Anterior cingulate cortex (tissue), 58 donors: Measurements from ENCODE around the gene BATF3.
A peak's percentile ranks its signal among the peaks of the same experiment; 100 is the strongest.

Experiments used
- DNase-seq, 58 donors: peaks; one replicate each; lab custom pipeline; 2025; lab: John Stamatoyannopoulos, UW

BATF3 gene

GRCh38 chr1:212686069-212686468, 13.6 kb downstream of the BATF3 start:
- DNase-seq, result no peak

- no peak for DNase-seq
These were observed 14.2 kb downstream of the BATF3 start for GRCh38 chr1:212685429-212685828.

DNA sequence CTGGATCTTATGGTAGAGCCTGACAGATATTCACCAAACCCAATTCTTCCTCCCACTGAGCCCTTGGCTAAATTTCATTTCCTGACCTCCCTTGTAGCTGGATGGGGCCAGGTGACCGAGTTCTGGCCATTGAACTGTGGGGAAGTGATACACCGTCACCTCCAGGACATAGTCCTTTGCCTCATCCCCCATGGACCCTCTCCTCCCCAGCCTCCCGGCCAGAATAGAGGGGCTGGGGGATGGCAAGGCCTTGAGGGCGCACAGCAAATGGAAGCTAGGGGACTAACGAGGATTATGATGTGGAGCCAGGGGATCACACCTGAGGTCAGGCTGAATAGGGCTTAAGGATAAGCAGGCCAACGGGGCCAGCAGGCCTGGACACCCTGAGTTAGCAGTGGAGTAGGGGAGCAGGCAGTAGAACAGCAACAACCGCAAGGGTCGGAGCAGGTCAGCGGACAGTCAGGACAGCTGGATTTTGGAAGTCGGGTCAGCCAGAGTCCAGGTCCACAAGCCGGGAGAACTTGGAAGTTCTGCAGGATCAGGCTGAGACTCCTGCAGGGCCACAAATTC, 15.0 kb downstream of the BATF3 start:
- no peak for DNase-seq

DNA sequence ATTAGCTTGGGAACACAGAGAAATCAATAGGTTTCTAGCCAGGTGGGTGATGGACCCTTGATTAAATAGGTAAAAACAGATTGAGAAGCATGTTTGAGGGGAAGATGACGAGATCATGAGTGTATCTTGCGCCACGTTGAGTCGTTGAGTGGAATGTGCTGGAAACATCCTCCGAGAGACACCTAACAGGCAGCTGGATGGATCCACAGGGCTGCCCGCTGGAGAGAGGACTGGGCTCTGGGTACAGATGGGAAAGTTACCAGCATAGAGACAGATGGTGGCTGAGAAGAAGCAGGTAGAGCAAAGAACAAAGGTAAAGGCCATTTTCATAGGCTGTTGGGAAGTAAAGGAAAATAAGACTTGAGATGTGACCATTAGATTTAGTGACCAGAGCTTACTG, 15.6 kb downstream of the BATF3 start:
- DNase-seq, result no peak

DNA sequence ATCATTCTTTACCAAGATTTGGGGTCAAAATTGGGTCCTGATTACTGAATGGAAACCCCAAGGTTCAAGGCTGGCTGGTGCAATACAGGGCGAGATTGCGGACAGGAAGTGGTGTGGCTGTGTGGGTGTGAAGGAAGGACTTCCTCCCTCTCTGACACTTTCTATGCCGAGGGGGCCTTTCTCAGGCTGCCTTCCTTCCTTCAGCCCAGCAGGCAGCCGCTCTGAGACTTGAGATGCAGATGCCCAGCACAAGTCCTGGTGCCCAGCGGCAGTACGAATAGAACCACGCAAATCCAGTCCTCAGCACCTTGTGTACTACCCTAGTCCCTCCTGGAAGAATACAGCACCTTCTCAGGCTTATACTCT, 16.3 kb downstream of the BATF3 start:
- peak in 4 of 58 donors; percentile 5 to 12 (median 8) for DNase-seq

DNA sequence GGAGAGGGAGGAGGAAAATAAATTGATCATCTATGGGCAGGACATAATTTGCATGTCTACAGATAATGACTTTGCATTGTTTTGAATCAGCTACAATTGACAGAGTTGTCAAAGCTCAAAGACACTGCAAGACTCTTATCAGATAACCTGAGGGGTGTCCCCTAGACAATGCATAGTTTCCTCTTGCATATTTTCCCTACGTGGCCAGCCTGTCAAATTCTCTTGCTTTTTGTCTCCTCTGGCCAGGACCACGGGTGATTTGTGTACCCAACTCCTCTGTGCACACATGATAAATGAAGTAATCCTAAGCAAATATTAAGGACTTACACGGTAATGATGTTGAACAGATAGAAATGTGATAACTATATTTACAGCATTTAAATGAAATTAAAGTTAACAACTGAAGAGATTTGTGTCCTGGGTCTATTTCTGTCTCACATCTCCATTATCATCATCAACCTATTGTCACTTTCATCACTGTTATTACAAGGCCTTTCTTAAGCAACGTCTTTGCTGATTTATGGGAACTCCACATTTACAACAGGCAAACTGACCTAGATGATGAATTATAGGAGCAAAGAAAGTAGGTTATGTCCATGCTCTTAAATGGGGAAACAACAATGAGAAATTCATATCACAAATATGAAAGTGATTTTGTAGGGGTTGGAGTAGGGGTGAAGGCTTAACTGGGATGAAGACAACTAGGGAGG, 18.8 kb downstream of the BATF3 start:
- DNase-seq, result no peak

DNA sequence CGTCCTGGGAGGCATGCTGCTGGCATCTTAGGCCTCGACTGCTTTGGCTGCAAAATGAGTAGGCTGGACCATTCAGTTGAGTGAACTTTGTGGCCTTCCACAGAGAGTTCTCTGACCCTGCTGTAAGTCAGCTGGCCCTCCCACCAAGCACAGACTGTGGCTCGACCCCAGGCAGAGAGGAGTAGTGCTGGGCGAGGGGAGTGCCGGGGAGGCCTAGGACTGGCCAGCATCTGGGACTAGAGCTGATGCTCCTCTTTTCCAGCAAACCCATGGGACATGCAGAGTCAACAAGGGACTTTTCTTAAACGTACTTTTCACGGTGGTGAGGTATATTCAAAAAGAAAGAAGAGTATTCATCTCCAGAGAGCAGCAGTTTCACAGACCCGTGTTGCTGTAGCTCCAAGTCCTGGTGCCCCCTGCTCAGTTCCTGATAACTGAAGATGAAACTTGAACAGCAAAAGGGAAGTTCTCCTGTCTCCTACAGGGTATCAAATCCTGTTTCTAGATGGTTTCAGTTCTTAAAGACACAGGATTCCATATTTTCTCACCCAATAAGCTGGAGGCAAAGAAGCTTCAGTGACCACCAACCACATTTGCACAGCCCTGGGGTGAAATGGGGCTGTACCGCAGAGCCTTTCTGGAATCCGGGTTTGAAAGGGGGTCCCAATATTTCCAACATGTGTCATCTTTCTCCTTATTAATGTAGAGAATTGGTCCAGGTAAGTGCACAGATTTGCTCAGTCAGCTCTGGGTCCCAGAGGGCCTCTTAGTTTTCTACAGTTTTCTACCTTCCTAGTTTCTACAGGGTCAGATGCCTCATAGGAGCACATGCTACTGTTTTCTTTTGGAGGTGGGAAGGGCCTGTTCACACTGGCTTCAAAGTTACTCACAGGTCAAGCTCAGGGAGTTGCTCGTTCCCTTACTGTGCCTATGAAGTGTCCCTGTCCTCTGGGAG, 20.9 kb downstream of the BATF3 start:
- peak in 1 of 58 donors; percentile 3 for DNase-seq

GRCh38 chr1:212677573-212677972, 22.1 kb downstream of the BATF3 start:
- no peak for DNase-seq

DNA sequence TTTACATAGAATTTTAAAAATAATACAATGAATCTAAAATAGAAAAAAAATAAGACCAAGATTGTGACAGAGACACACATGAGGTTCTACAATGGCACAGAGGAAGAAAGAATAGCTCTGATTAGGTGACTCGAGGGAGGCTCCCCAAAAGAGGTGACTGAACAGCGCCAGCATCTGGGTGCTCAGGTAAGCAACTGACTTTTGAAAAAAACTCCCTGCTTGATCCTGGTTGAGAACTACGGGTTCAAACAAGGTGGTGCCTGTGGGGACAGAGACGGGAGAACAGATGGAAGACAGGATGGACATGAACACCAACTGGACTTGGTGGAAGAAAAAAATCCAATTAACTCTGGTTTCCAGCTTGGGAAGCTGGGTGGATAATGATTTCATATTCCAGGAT, 22.5 kb downstream of the BATF3 start:
- no peak for DNase-seq

DNA sequence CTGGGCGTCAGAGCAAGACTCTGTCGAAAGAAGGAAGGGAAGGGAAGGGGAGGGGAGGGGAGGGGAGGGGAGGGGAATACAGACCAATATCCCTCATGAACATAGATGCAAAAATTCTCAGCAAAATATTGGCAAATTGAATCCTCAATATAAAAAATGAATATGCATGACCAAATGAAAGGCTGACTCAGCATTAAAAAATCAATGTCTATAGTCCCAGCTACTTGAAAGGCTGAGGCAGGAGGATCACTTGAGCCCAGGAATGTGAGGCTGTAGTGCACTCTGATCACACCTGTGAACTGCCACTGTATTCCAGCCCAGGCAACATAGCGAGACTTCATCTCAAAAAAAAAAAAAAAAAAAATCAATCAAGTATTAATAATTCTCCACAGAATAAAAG, 24.0 kb downstream of the BATF3 start:
- no peak for DNase-seq

DNA sequence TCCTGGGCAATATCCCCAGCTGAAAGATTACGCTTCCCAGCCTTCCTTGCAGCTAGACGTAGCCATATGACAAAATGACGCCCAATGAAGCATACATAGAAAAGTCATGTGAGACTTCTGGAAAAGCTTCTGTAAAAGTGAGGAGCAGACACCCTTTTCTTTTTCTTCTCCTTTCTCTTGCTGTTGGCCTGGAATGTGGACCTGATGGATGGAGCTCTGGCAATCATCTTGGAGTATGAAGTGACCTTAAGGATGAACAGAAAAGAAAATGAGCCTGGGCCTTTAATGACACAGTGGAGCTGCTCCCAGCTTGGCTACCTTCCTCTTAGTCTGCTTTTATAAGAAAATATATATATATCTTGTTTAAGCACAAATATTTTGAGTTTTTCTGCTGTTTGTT, 24.8 kb downstream of the BATF3 start:
- no peak for DNase-seq

DNA sequence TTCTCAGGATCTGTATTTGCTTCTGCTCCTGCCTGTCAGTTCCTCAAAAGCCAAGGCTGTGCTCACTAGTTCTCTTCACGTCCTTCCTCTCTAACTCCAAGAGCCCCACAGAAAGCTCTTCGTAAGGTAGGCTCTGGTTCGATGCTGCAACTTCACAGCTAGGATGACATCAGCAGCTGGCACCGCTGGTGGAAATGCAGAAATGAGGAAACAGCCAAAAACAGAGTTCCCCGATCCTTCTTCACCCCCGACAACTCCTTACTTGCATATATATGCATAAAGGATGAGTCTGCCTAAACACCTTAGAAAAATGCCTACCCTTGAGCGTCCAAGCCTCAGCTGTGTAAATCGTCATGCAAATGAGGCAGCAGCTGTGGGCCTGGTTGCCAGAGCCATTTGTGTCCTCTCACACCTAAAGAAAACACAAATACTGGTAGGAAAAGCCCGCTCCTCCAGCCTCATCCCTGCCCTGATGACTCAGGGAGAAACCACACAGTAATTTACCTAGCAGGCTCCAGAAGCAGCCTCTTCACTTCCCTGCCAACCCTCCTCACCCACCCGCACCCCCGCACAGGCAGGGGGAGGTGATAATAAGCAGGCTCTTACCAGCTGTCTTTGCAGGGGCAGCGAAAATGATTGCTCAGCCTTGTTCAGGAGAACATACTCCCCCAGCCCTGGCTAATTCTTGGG, 28.2 kb downstream of the BATF3 start:
- peak in 44 of 58 donors; percentile 8 to 80 (median 46) for DNase-seq

- no peak for DNase-seq
These were observed 28.8 kb downstream of the BATF3 start for GRCh38 chr1:212670882-212671281.

DNA sequence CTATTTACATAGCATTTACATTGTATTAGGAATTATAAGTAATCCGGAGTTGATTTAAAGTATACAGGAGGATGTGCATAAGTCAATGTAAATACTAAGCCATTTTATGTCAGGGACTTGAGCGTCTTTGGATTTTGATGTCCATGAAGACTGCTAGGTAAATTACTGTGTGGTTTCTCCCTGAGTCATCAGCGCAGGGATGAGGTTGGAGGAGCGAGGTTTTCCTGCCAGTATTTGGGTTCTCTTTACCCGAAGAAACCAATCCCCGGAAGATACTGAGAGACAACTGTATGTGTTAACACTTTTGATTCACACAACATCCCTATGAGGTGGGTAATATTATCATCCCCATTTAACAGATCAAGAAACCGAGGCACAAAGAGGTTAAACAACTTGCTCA, 29.3 kb downstream of the BATF3 start:
- no peak for DNase-seq

- no peak for DNase-seq
These were observed 30.0 kb downstream of the BATF3 start for GRCh38 chr1:212669600-212669999.

- DNase-seq, result no peak
These were observed 30.5 kb downstream of the BATF3 start for GRCh38 chr1:212669102-212669501.

DNA sequence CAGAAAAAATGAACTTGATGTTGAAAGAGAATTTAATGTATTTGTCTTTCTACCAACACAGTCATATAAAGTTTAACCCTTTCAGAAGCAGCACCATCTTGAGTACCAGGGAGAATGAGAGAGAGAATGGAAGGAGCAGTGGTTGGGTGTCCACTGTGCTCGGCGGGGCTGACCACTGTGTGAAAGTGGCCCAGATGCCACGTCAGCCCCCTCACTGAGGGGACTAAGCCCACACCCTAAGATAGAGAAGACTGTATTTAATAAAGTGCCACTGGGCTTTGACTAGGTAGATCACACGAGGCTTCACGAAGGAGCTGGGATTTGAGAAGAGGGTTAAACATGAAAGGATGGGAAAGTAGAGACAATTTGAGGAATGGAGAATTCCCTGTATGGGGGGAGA, 31.2 kb downstream of the BATF3 start:
- DNase-seq, result no peak

GRCh38 chr1:212667223-212668139, 32.2 kb downstream of the BATF3 start:
- DNase-seq, result peak in 4 of 58 donors; percentile 6 to 38 (median 22)

- no peak for DNase-seq
These were observed 33.4 kb downstream of the BATF3 start for GRCh38 chr1:212666116-212666775.
